NCI-H2196 (cell line): ENCODE measurements around the gene HHAT.

Source experiments
- DNase-seq: peaks from one replicate; lab custom pipeline; 2025; ENCODE audit not compliant: unreplicated experiment; lab: John Stamatoyannopoulos, UW

HHAT gene

DNA sequence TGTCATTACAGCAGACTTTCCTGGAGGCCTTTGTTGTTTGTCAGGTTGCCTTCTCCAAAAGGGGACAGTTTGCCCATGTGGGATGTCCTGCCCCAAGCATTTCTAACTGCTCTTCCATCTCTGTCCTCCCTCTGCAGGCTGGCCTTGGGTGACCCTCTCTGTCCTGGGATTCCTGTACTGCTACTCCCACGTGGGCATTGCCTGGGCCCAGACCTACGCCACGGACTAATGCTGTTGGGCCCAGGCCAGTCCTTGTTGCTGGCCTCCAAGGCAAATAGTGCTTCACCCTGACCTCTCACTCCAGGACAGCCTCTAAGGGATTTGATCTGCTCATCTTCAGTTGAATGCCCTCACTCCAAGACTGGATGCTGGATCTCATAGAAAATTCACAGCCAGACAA lies 345.4 kb downstream of the HHAT start:
- DNase-seq: no peak

- DNase-seq: no peak
Observed at GRCh38 chr1:210676539-210676938, 347.8 kb downstream of the HHAT start.

DNA sequence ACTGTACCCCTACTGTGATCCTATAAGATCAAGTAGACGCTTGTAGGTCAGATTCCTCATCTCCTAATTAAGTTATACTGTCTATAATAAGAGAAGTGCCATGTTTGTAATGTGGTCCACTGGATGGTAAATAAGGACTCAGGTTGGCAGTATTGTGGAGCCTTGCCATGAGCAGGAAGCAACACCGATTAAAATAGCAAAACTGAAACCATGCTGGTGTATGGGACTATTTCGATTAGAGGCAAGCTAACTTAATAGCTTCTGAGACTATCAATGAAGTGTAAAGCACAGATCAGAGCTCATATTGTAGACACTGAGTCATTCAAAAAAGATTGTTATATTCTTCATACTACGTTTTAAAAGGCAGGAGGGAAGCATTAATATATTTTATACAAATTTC lies 348.8 kb downstream of the HHAT start:
- DNase-seq: no peak

- no peak for DNase-seq
Observed at GRCh38 chr1:210678306-210678705, 349.6 kb downstream of the HHAT start.

GRCh38 chr1:210681158-210681557 lies 352.5 kb downstream of the HHAT start:
- DNase-seq: no peak

DNA sequence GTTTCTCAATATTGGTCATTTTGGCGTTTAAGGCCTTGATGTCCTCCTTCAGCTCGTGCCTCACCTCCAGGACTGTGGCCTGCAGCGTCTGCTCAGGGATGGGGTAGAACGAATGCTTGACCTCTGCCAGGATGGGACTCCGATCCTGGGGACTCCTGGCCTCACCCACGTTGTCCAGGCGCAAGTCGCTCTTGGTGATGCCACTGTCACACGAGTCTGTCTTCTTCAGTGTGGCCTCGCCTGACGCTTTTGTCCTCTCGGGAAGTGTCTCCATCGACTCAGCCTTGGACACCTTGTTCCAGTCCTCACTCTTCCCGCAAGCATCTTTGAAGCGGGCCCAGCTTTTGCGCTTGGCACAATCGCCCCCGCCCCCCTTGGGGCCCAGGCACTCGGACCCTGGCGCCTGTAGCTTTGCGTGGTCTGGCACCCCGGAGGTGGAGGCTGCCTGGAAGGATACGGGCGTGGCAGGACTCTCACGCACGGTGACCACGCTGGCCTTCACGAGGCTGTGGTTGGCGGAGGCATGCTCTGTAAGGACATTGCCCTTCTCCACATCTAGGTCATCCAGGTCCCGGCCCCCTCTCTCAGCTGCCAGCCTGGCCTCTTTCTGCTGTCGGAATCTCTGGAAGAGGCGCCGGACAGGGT lies 354.8 kb downstream of the HHAT start:
- no peak for DNase-seq

GRCh38 chr1:210684466-210685294 lies 356.0 kb downstream of the HHAT start:
- DNase-seq: no peak

DNA sequence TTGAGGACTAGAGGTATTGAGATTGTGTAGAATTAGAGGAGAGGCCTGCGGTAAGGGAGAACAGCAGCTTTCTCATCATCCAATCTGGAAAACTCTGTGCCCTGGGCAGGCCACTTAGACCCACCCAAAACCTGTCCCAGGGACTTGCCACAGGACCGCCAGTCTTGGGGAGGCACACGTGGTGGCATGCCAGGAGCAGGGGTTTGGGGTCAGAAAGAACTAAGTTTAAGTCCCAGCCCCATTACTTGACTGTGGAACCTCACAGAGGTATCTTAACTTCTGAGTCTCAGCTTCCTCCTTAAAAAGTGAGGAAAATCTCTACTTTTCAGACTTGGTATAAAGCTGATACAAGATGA lies 356.6 kb downstream of the HHAT start:
- DNase-seq: no peak

DNA sequence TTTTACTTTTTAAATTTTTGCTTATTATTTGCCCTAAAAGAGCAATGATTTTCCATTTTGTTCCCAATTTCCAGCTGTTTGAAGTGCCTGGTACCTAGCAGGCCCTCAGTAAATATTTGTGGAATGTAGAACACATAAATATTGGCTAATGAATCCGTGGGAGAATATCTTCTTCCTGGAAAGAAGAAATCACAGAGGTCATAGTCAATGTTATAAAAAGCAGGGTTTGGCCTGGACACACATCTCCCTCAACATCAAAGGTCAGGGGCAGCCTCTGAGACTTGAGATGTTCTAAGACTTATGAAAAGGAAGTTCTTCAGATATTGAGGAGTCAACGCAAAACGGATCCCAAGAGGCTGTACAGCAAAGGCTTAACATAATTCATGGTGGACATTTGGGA lies 358.1 kb downstream of the HHAT start:
- no peak for DNase-seq

DNA sequence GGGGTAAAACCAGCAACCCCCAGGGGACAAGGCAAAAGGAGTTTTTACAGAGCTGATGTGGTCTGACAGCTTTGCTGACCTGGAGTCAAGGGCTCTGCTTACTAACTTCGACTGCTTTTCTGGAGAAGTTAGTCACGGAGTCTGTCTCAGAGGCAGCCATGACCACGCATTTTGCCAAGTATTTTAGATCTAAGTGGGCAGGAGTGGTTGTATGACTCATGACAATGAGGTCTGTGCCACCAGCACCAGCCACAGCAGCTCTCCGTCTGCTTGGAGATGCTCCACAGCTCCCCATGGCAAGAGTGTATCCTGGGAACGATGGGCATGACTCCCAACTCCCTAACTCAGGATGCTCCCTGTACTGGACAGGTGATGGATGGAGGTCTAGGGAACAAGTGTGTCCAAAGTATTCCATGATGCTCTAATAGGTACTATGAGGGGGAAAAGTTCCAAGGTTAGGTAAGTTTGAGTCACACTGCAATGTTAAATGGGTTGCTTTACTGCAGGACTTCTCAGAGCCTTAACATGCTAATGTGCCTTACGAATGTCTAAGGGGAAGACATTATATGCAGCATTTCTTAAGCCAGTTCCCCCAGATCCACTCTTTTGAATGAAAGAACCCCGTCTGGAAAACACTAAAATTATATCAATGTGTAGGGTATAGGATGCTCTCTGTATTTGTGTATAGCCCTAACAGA lies 359.0 kb downstream of the HHAT start:
- no peak for DNase-seq

DNA sequence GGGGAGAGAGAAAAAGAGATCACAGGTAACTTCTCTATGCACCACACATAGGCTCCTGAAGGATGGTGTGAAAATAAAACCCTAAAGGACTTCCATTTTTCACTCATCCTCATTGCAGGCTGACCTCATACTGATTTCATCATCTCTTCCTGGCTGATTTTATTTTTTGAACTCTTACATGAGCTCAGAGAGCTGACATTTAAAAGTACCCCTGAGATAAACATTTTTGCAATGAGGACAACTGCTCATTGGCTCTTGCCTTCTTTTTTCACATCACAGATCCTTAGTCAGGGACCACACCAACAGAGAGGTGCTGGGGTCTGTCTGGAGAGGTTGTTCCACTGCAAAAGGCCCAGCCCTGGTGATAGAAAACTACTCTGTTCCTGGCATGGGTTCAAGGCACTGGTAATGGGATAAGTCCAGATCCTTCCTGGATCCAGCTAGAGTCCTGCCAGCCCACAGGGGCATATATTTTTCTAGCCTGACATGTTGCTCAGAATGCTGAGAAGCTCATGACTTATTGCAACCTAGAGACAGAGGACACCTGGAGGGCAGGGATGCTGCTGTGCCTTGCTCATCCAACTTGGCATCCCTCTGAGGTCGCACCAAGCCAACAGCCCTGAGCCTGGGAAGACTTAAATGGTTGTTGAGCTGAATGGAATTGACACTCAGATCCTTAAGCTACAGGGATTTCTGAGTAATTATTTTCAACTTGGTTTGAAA lies 360.0 kb downstream of the HHAT start:
- no peak for DNase-seq

- no peak for DNase-seq
Observed at GRCh38 chr1:210689826-210690225, 361.1 kb downstream of the HHAT start.

DNA sequence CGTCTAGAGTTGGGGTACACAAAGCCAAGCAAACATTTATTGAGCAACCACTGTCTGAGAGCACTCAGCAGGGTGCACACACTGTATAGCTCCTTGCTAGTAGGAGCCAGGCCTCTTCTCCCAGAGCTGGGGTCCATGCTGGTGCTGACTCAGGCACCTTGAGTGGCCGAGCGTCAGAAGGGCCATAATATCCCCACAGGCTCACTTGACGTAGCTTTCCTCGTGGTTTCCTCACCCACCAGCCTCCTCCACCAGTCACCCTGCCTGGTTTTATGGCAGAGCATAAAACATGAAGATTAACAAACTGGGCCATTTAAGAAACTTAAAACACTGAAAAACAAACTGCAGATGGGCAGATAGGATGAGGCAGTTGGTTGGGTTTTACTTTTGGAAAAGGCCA lies 361.5 kb downstream of the HHAT start:
- no peak for DNase-seq

DNA sequence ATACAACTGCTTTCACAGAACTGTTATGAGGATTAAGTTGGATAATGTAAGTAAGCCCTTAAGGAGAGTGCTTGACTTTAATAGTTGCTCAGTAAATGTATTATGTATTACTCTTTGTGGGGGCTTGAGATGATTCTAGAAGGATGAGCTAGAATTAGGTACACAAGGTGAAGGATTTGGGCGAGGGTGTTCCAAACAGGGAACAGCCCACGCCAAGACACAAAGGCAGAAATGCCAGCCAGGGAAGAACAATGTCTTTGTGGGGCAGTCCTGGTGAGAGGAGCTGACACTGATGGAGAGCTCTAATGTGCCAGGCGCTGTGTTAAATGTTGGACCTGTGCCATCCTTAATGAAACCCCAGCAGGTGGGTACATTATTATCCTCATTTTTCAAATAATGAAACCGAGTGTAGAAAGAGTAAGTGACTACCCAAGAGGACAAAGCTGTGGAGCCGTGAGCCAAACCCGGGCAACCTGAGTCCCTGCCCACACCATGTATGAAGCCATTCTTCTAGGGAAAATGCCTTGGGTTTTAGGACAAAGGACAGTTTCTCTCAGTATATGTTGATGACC lies 362.4 kb downstream of the HHAT start:
- no peak for DNase-seq

DNA sequence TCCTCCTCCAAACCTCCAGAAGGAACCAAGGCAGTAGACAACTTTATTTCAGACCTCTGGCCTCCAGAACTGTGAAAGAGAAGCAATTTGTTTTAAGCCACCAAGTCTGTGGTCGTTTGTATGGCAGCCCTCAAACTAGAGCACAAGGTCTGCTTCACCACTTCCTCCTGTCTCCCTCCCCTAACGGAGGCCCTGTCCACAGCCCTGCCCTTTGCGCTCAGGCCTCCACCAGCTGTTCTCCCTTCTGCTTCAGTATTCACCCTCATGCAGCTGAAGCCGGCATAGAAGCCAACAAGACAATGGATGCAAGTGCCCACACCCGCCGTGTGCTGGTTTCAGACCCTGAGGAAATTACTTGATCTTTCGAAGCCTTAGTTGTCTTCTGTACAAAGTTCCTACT lies 364.1 kb downstream of the HHAT start:
- no peak for DNase-seq

DNA sequence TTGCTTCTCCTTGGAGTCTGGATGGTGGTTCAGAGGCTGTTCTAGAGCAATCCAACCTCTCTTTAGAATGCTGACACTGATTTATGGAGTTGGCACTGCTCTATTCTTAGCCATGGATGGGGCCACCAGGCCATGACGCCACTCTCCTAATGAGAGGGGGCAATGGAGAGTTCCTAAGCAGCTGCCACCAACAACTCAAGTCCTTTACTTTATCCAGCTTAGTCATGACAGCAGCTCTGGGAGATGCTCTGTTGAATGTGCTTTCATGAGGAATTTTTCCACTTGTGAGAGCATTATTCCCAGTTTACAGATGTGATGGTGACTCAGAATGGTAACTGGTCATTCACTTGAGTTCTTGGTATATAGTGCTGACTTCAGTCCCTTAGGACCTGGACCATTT lies 366.3 kb downstream of the HHAT start:
- no peak for DNase-seq

DNA sequence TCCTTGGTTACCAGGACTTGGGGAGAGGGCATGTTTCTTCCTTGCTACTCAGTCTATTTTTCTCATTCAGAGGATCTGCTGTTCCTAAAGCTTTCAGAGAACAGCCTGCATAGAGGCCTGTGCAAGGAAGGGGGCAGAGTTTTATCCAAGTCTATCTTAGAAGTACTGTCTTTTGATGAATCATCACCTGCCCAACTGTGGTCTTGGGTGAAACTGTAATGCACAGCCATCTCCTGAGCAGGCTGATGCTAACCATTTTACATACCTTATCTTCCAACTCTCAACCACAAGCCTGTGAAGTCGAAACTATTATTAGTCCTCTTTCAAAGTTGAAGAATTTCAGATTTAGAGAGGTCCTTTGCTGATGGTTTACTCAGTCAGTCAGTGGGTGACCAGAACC lies 368.0 kb downstream of the HHAT start:
- no peak for DNase-seq

DNA sequence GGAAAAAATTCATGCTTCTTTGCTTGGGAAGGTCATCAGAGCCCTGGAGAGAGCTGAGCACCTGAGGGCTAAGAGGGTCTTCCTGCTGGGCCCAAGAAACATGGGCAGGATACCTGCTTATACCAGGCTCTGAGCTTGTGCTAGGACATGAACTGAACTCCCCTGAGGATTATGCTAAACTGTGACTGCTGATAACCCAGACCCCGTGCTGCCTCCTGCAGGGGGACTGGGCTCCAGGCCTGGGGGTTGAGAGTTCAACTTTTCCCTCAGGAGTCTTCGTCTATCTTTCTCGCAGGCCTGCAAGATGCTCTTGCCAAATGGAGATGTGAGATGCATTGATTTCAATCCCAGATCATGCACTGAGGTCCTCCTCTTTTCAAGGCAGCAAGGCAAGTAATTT lies 368.5 kb downstream of the HHAT start:
- DNase-seq: no peak

- no peak for DNase-seq
Observed at GRCh38 chr1:210698661-210699060, 370.0 kb downstream of the HHAT start.

DNA sequence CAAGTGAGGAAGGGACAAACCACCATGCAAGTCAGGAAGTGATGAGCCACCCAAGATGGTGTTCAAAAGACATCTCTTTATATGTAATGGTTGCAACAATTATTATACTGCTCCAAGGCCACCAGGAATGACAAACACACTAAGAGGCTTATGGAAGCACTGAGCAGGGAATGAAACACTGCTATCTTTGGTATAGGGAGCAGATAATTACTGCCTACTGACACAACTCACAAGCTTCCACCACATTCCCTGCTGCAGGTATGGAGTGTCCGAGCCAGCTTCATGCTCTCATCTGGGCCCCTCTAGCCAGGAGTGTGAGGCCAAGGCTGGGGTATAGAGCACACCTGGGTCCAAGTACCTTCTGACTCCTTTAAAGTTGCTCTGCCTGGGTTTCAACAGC lies 371.4 kb downstream of the HHAT start:
- no peak for DNase-seq

GRCh38 chr1:210700511-210700910 lies 371.8 kb downstream of the HHAT start:
- peak; percentile 26 for DNase-seq
